IMR-90 (cell line): ENCODE measurements around the gene ITGB1. TPM values are rescaled to one million over a fixed set of nuclear protein-coding genes. Genes with fewer than 3 reads are reported as not detected.

Experiments
- ATAC-seq: fragments of 200-7000 bp; cut with Tn5 transposase; 2 replicates; pipeline ENCODE4 v1.9.1; 2020; ENCODE audit warnings: low read depth, mild to moderate bottlenecking, moderate library complexity
- BruUV-seq: library from RNA; stranded (reverse); fragments of 400-500 nt; replicated peaks from 2 replicates; lab custom pipeline; 2021; lab: Mats Ljungman, UMichigan
- CTCF ChIA-PET: fragments of 300-600 bp; formaldehyde crosslinking; extraction: SDS; loops from one replicate; lab custom pipeline; 2021; ENCODE audit warnings: antibody characterized with exemption; lab: Yijun Ruan, JAX
- POLR2A ChIA-PET: fragments of 300-600 bp; sonication (Branson Sonifier 250); formaldehyde crosslinking; loops from one replicate; lab custom pipeline; 2022; ENCODE audit warnings: antibody characterized with exemption; ENCODE audit not compliant: unreplicated experiment; lab: Charles Lee
- DNase-seq: peaks from one replicate; pipeline ENCODE4 v3.0.0; 2013
- H2AFZ ChIP-seq: replicated peaks from 2 replicates; pipeline ENCODE3; 2013; ENCODE audit warnings: low read length, mild to moderate bottlenecking; ENCODE audit not compliant: poor library complexity
- H2AK5ac ChIP-seq: 2 replicates; pipeline ENCODE4 v1.6.1; 2013; ENCODE audit warnings: low read depth, low read length, inconsistent platforms
- H2AK9ac ChIP-seq: replicated peaks from 2 replicates; pipeline ENCODE3; 2013; ENCODE audit warnings: mild to moderate bottlenecking, low read depth, low read length, moderate library complexity; ENCODE audit not compliant: poor library complexity
- H2BK120ac ChIP-seq: 2 replicates; pipeline ENCODE4 v1.6.1; 2013; ENCODE audit warnings: low read depth, low read length, inconsistent platforms
- H2BK15ac ChIP-seq: 3 replicates; pipeline ENCODE4 v1.6.1; 2013; ENCODE audit warnings: low read depth, low read length, inconsistent platforms
- H2BK20ac ChIP-seq: 2 replicates; pipeline ENCODE4 v1.6.1; 2013; ENCODE audit warnings: low read depth, mild to moderate bottlenecking, inconsistent platforms, low read length, moderate library complexity
- H2BK5ac ChIP-seq: 2 replicates; pipeline ENCODE4 v1.6.1; 2013; ENCODE audit warnings: mild to moderate bottlenecking, low read depth, low read length, inconsistent platforms; ENCODE audit not compliant: poor library complexity, severe bottlenecking
- H3K14ac ChIP-seq: replicated peaks from 2 replicates; pipeline ENCODE4 v1.6.1; 2013; ENCODE audit warnings: low read depth, low read length, inconsistent platforms
- H3K18ac ChIP-seq: 2 replicates; pipeline ENCODE4 v1.6.1; 2013; ENCODE audit warnings: low read depth, low read length, control low read depth
- H3K23ac ChIP-seq: 2 replicates; pipeline ENCODE4 v1.6.1; 2013; ENCODE audit warnings: low read depth, low read length, inconsistent platforms
- H3K27ac ChIP-seq: 2 replicates; pipeline ENCODE4 v1.5.1; 2013; ENCODE audit warnings: mild to moderate bottlenecking, control low read depth, low read length; ENCODE audit not compliant: insufficient read depth
- H3K27me3 ChIP-seq: 2 replicates; pipeline ENCODE4 v1.6.1; 2013; ENCODE audit warnings: low read length; ENCODE audit not compliant: control insufficient read depth, insufficient read depth
- H3K36me3 ChIP-seq: 2 replicates; pipeline ENCODE4 v1.6.1; 2013; ENCODE audit warnings: low read length, mixed read lengths; ENCODE audit not compliant: control insufficient read depth, insufficient read depth
- H3K4ac ChIP-seq: 2 replicates; pipeline ENCODE4 v1.6.1; 2013; ENCODE audit warnings: low read depth, low read length, inconsistent platforms
- H3K4me1 ChIP-seq: 2 replicates; pipeline ENCODE4 v1.6.1; 2013; ENCODE audit warnings: low read length, mixed read lengths; ENCODE audit not compliant: control insufficient read depth, insufficient read depth
- H3K4me2 ChIP-seq: 2 replicates; pipeline ENCODE4 v1.6.1; 2013; ENCODE audit warnings: low read depth, mild to moderate bottlenecking, control low read depth, low read length, moderate library complexity
- H3K4me3 ChIP-seq: 2 replicates; pipeline ENCODE4 v1.5.1; 2013; ENCODE audit warnings: low read depth, mild to moderate bottlenecking, control low read depth, low read length, moderate library complexity; ENCODE audit not compliant: insufficient read depth
- H3K56ac ChIP-seq: 2 replicates; pipeline ENCODE4 v1.6.1; 2013; ENCODE audit warnings: low read length, inconsistent platforms; ENCODE audit not compliant: insufficient read depth; ENCODE audit errors: extremely low read depth
- H3K79me1 ChIP-seq, 2 experiments: 2 replicates each; pipeline ENCODE4 v1.6.1; 2013; ENCODE audit warnings: low read length in 2 of 2, inconsistent platforms in 1 of 2, low read depth in 1 of 2
- H3K9ac ChIP-seq: 2 replicates; pipeline ENCODE4 v1.6.1; 2013; ENCODE audit warnings: low read depth, low read length, control low read depth
- H3K9me1 ChIP-seq: 2 replicates; pipeline ENCODE4 v1.6.1; 2013; ENCODE audit warnings: low read length, inconsistent platforms; ENCODE audit not compliant: insufficient read depth
- H3K9me3 ChIP-seq: 2 replicates; pipeline ENCODE4 v1.6.1; 2013; ENCODE audit warnings: low read length; ENCODE audit not compliant: control insufficient read depth, insufficient read depth
- H4K20me1 ChIP-seq: 2 replicates; pipeline ENCODE4 v1.6.1; 2013; ENCODE audit warnings: low read length, inconsistent platforms; ENCODE audit not compliant: insufficient read depth
- H4K5ac ChIP-seq: 2 replicates; pipeline ENCODE4 v1.6.1; 2013; ENCODE audit warnings: mild to moderate bottlenecking, low read depth, low read length, control low read depth
- H4K8ac ChIP-seq, 2 experiments: 2 replicates each; pipeline ENCODE4 v1.6.1; 2013; ENCODE audit warnings: low read depth in 2 of 2, low read length in 2 of 2, control low read depth in 1 of 2, inconsistent platforms in 1 of 2
- H4K91ac ChIP-seq: 2 replicates; pipeline ENCODE4 v1.6.1; 2013; ENCODE audit warnings: low read depth, low read length, inconsistent platforms; ENCODE audit not compliant: insufficient read depth
- BHLHE40 ChIP-seq: fragments of 150-350 bp; IDR thresholded peaks from 2 replicates; pipeline ENCODE4 v1.6.1; 2016; ENCODE audit warnings: mild to moderate bottlenecking, low read depth, low read length
- CEBPB ChIP-seq: IDR thresholded peaks from 2 replicates; pipeline ENCODE4 v1.6.1; 2012; ENCODE audit warnings: low read depth, low read length, improper control_type of control experiment
- CHD1 ChIP-seq: IDR thresholded peaks from 2 replicates; pipeline ENCODE4 v1.6.1; 2012; ENCODE audit warnings: low read depth, low read length, improper control_type of control experiment
- ELK1 ChIP-seq: fragments of 150-350 bp; IDR thresholded peaks from 2 replicates; pipeline ENCODE4 v1.6.1; 2016; ENCODE audit warnings: low read depth, mild to moderate bottlenecking, low read length, moderate library complexity, borderline replicate concordance
- FOS ChIP-seq: fragments of 150-350 bp; IDR thresholded peaks from 2 replicates; pipeline ENCODE4 v1.6.1; 2016; ENCODE audit warnings: low read depth, low read length
- NFE2L2 ChIP-seq: fragments of 150-350 bp; IDR thresholded peaks from 2 replicates; pipeline ENCODE4 v1.6.1; 2016; ENCODE audit warnings: low read depth, mild to moderate bottlenecking, low read length
- POLR2A ChIP-seq: IDR thresholded peaks from 2 replicates; pipeline ENCODE4 v1.6.1; 2012; ENCODE audit warnings: mild to moderate bottlenecking, low read depth, low read length
- RAD21 ChIP-seq: IDR thresholded peaks from 2 replicates; pipeline ENCODE4 v1.6.1; 2012; ENCODE audit warnings: low read length, improper control_type of control experiment
- RFX5 ChIP-seq: IDR thresholded peaks from 2 replicates; pipeline ENCODE4 v1.8.0; 2012; ENCODE audit warnings: low read depth, mild to moderate bottlenecking, low read length, moderate library complexity
- USF2 ChIP-seq: fragments of 150-350 bp; IDR thresholded peaks from 2 replicates; pipeline ENCODE4 v1.6.1; 2017; ENCODE audit warnings: mild to moderate bottlenecking, antibody characterized with exemption, low read length, low read depth
- WGBS, 2 experiments: methylation state at CpG; one replicate each; pipeline versions ENCODE4 v1.1.5 to v1.1.7; 2013; ENCODE audit warnings: missing lambda C conversion rate in 2 of 2; ENCODE audit not compliant: insufficient read length in 1 of 2; ENCODE audit errors: extremely low coverage in 2 of 2; 5-methylcytosine and 5-hydroxymethylcytosine counted together
- dilution Hi-C: fragments of 300-500 bp; cut with HindIII; formaldehyde crosslinking; loops from one replicate; pipeline ENCODE4 v1.14.3; 2018; ENCODE audit warnings: low sequenced_read_pairs; ENCODE audit not compliant: unreplicated experiment
- in situ Hi-C: fragments of 300-500 bp; cut with MboI; formaldehyde crosslinking; loops from 3 replicates; pipeline ENCODE4 v1.14.3; 2019; ENCODE audit warnings: low sequenced_read_pairs, inconsistent platforms, mixed read lengths
- intact Hi-C: fragments of 100-400 bp; cut with micrococcal nuclease; formaldehyde crosslinking; loops from 2 replicates; pipeline ENCODE4 v1.10.0; 2022
- polyA plus RNA-seq, 3 experiments: library from polyadenylated mRNA; depleted of rRNA; stranded (reverse); fragments of >200 nt; gene quantifications; 2 replicates each; pipeline ENCODE4 v1.2.3, GENCODE V29; 2012; ENCODE audit warnings: low replicate concordance in 1 of 3
- total RNA-seq: library from RNA; depleted of rRNA; stranded (reverse); fragments of >200 nt; gene quantifications from 2 replicates; pipeline ENCODE4 v1.2.3, GENCODE V29; 2012
- TF ChIP-seq, protein P1 (sequence below): conservative IDR thresholded peaks from 2 replicates; pipeline ENCODE4 v1.5.1; 2012; ENCODE audit warnings: mild to moderate bottlenecking, low read depth, low read length, improper control_type of control experiment

The ITGB1 gene
- total and polyA plus RNA-seq, 2 of the 4 experiments (the other 2 are of a cell fraction) = 1,331 to 2,066 TPM

DNA sequence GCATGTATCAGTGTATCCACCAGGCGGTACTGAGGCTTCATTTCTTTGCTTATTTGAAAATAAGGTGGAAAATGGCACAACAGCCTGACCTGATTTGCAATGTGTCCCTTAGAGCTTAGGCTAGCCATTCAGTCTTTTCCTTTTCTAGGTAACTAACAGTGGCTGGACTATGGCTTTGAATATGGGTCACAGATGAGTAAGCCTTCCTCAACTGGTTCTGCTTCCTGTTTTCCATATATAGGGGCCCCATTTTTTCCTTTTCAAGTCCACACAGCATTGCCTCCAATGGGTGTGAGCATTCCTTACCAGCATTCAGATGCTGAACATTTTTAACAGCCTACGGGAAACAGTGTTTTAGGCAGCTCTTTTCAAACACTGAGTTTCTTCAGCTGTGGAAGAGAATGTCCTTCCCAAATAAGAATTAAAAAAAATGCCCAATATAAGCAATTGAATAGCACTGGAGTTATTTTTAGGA is 3.9 kb upstream of the ITGB1 start (continued):
- TF ChIP-seq USF2 = no peak

- Histone ChIP-seq H4K20me1 (peaks cover 12% of the 10 kb centered on the region), H3K4me2 (peak overlapping the region; percentile 83), H2BK5ac (peak overlapping the region; percentile 97), H3K56ac (peak overlapping the region; percentile 94), H3K36me3 (peaks cover 2% of the 10 kb centered on the region; the same call in 1 of the 2 replicates), H3K4ac (peak overlapping the region; percentile 93), H3K79me1 (peaks cover 7 to 30% of the 10 kb centered on the region in 2 experiments; a peak in 2 of 4 replicates), H4K5ac (peak overlapping the region; percentile 89; the same call in 1 of the 2 replicates), H3K14ac (peak overlapping the region; percentile 98), H2BK120ac (peak overlapping the region; percentile 96), H3K27ac (peak overlapping the region; percentile 71), H3K4me3 (peak overlapping the region; percentile 0; the same call in 1 of the 2 replicates), H3K9ac (peak overlapping the region; percentile 55), H3K27me3 (no peaks in the 10 kb centered on the region), H3K23ac (peak overlapping the region; percentile 98), H2BK20ac (peak overlapping the region; percentile 97), H2BK15ac (peak overlapping the region; percentile 92; the same call in 2 of the 3 replicates), H2AK9ac (peak overlapping the region; percentile 45), H2AK5ac (peak overlapping the region; percentile 98), H4K91ac (peak overlapping the region; percentile 92), H3K9me1 (peaks cover 4% of the 10 kb centered on the region), H3K18ac (peak overlapping the region; percentile 91; the same call in 1 of the 2 replicates), H4K8ac (peak overlapping the region; percentile 53 to 97), H3K9me3 (no peaks in the 10 kb centered on the region), H2AFZ (no peak overlapping the region), H3K4me1 (peaks cover 10% of the 10 kb centered on the region)
- ChIA-PET POLR2A (interaction anchor here (1.4 kb wide), 1 partner anchor 19 kb away, joined by 4 read pairs; no protein-coding TSS in a partner anchor), CTCF (no interaction called here)
- DNase-seq = no peak
- BruUV-seq = no TSS peak
- dilution Hi-C loops = no loop called here
- no peak for ATAC-seq
- intact Hi-C loops = no loop called here
- in situ Hi-C loops = no loop called here
- WGBS, 2 experiments = no CpG with 5 or more reads among the region's 5 CpGs
- TF ChIP-seq, protein P1, sequence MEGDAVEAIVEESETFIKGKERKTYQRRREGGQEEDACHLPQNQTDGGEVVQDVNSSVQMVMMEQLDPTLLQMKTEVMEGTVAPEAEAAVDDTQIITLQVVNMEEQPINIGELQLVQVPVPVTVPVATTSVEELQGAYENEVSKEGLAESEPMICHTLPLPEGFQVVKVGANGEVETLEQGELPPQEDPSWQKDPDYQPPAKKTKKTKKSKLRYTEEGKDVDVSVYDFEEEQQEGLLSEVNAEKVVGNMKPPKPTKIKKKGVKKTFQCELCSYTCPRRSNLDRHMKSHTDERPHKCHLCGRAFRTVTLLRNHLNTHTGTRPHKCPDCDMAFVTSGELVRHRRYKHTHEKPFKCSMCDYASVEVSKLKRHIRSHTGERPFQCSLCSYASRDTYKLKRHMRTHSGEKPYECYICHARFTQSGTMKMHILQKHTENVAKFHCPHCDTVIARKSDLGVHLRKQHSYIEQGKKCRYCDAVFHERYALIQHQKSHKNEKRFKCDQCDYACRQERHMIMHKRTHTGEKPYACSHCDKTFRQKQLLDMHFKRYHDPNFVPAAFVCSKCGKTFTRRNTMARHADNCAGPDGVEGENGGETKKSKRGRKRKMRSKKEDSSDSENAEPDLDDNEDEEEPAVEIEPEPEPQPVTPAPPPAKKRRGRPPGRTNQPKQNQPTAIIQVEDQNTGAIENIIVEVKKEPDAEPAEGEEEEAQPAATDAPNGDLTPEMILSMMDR = no peak
- TF ChIP-seq CHD1 (no peak; the same call in 1 of the 2 replicates), POLR2A (no peak), RAD21 (no peak), CEBPB (no peak), FOS (no peak), USF2 (no peak), ELK1 (no peak), RFX5 (no peak), NFE2L2 (no peak), BHLHE40 (no peak)
These were observed 3.4 kb upstream of the ITGB1 start for GRCh38 chr10:32961343-32961894.
